CD1c-positive myeloid dendritic cell (primary cell): ENCODE results near the gene IFNGR2.
"Not testable (repeated sequence)": the region's sequence is repeated elsewhere in the genome, so short reads cannot be mapped to it uniquely, and the experiment has no call there.

Source experiments
- DNase-seq: peaks from one replicate; pipeline ENCODE4 v3.0.0-alpha.2; 2016; ENCODE audit errors: extremely low spot score

Gene IFNGR2

DNA sequence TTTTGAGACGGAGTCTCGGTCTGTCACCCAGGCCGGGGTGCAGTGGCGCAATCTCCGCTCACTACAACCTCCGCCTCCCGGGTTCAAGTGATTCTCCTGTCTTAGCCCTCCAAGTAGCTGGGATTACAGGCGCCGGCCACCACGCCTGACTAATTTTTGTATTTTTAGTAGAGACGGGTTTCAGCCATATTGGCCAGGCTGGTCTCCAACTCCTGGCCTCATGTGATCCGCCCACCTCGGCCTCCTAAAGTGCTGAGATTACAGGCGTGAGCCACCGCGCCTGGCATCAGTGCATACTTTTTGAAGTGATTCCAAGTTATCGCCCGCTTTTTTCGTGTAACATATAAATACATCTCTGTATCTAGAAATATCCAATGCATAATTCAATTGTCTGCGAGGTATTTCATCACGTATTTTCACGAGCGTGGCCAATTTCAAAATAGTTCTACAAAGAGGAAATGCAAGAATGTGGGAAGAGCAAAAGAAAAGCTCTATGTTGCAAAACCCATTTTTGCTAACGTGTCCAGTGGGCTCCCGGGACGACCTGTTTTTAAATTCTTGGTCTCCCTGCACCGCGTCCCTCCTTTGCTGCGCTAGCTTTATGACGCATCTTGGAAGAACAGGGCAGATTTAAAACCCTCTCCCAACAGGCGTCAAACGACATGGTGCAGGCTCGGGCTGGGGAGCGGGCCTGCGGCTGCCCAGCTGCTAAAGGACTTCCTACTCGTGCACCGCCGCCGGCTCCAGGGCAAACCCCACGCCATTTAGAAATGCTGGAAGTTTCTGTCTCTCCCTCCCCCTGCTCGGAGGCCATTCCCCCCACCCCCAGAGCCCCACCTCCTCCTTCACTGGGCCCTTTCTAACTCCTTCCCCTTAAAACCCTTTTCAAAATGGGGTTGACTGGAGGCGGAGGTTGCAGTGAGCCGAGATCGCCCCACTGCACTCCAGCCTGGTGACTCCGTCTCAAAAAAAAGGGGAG is 923 bp upstream of the IFNGR2 start:
- DNase-seq = peak; percentile 95

GRCh38 chr21:33403786-33404585 is 773 bp downstream of the IFNGR2 start:
- DNase-seq = peak; percentile 54

GRCh38 chr21:33406493-33406892 is 3.3 kb downstream of the IFNGR2 start:
- DNase-seq = no peak

GRCh38 chr21:33411949-33412430 is 8.8 kb downstream of the IFNGR2 start:
- no peak for DNase-seq

DNA sequence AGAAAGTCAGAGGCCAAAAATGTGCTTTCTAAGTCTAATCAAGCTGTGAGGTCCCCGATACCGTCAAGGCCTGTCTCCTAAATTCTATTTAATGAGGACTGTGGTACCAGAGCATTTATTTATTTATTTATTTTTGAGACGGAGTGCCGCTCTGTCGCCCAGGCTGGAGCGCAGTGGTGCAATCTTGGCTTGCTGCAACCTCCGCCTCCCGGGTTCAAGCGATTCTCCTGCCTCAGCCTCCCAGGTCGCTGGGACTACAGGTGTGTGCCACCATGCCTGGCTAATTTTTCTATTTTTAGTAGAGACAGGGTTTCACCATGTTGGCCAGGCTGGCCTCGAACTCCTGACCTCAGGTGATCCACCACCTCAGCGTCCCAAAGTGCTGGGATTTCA is 9.2 kb downstream of the IFNGR2 start:
- not testable (repeated sequence) for DNase-seq

DNA sequence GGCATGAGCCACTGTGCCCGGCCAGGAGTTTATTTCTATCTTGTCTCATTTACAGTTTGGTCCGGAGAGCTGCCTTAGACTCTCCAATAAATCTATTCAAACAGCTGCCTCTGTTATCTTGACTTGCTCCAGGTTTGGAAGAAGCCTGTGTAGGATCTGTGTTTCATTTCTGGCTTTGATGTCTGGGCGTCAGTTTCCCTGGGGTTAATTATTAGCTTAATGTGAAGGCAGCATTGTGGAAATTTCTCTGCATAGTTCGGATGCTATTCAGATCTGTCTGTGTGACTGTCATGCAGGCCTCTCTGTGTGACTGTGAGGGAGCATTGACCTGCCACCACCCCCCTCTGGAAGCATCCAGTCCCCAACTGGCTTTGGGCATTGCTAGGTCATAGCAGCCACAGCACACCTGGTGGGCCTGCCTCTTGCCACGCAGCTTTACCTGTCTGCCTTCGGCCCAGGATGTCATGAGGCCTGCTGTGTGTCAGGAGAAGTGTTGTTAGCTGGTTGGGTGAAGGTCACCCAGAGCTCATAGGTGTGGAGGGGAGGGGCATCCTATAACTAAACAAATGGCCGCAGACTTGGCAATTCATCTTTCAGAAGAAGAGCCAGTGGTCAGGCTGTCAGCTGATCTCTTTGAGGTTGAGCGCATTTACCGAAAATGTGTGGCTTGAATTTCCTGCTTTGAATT is 9.8 kb downstream of the IFNGR2 start:
- no peak for DNase-seq

- no peak for DNase-seq
Observed at GRCh38 chr21:33414068-33414467, 10.9 kb downstream of the IFNGR2 start.

- no peak for DNase-seq
Observed at GRCh38 chr21:33414926-33415325, 11.7 kb downstream of the IFNGR2 start.

DNA sequence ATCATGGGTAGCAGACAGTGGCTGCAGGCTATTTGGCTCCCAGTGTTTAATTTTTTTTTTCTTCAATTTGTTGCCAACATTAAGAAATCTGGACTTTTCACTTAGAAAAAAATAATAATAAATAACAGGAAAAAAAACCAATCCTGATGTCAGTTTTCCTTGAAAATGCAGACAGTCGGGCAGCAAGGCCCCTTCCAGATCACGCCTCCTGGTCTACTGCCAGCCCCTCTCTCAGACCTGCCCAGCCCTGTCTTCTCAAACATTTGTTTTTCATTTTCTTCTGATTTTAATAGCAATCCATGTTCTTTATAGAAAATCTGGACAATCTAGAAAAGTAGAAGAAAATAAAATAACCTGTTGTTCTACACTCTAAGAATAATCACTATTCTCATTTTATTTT is 15.5 kb downstream of the IFNGR2 start:
- no peak for DNase-seq

- no peak for DNase-seq
Observed at GRCh38 chr21:33419538-33420123, 16.4 kb downstream of the IFNGR2 start.

DNA sequence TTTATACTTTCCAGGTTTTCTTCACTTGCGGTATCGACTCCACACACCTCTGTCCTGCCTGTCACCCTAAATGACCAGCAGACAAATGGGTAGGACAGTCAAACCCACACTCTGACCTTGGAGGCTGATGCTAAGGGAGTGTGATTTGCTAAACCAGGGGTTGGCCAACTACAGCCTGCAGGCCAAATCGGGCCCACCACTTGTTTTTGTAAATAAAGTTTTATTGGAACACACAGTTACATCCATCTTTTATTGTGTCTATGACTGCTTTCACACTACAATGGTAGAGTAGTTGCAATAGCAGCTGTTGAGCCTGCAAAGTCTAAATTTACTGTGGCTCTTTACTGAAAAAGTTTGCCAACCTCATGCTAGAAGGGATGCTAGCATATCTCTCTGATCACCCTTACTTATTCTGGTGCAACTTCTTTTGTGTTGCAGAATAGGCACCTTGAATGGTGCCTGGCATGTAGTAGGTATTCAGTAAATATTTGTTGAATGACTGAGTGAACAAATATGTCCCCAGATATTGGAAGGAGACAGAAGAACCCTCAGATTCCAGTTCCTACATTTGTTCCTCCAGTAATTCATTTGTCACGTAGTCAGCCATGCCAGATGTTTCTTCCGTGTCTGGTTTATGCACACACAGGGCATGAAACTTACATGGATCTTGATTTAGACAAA is 18.6 kb downstream of the IFNGR2 start:
- DNase-seq = no peak

- no peak for DNase-seq
Observed at GRCh38 chr21:33424214-33424613, 21.0 kb downstream of the IFNGR2 start.

DNA sequence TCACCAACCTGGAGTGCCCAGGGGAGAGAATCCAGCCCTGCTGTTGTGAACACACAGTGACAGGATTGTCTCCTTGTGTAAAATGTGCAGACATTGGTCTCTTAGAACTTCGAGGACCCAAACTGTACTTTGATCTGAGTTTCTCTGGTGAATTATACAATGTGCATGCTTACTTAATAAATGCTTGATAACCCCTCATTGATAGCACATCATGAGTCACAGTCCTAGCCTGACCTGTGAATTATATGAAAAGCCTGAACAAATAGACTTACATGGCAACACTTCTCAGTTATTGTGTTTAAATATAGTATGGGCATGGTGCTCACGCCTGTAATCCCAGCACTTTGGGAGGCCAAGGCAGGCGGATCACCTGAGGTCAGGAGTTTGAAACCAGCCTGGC is 22.6 kb downstream of the IFNGR2 start:
- DNase-seq = no peak

- DNase-seq = no peak
Observed at GRCh38 chr21:33427051-33427450, 23.8 kb downstream of the IFNGR2 start.

GRCh38 chr21:33428669-33429068 is 25.5 kb downstream of the IFNGR2 start:
- DNase-seq = no peak

DNA sequence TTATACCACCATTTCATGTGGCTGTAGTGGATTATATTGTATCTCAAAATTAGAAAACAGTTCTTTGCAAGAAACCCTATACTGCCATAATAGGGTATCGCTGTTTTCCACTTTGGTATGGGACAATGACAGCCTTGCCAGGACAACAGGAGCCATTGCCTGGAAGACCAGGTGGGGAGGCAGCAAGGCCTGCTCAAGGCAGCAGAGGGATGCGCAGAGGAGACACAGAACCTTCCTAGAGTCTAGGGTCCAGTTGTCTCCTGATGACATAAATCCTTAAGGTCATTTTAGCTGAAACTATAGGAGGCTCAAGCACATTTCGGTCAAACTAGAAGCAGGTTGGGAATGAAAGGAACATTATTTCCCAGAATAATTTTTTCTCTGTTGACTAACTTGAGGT is 27.6 kb downstream of the IFNGR2 start:
- DNase-seq = no peak

DNA sequence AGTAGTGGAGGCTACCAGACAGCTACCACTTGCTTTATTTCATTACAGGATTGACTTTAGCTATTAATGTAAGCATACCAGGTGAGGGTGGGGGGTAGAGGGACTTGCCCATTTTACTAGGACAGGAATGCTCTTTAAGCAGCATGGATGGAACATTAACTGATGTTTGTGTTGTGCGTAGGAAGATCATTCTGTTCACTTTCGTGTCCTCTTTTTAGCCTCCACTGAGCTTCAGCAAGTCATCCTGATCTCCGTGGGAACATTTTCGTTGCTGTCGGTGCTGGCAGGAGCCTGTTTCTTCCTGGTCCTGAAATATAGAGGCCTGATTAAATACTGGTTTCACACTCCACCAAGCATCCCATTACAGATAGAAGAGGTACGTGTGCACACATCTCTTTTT is 29.3 kb downstream of the IFNGR2 start:
- peak; percentile 73 for DNase-seq

DNA sequence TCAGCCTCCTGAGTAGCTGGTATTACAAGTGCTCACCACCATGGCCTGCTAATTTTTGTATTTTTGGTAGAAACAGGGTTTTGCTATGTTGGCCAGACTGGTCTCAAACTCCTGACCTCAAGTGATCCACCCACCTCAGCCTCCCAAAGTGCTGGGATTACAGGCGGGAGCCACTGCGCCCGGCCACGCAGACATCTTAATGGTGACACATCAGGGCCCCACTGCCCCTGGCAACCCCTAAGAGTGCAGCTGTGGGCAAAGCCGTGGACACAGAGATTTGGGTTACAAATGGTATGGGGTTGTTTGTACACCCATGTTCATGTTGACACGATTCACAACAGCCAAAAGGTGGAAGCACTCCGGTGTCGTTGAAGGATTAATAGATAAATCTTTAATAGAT is 29.8 kb downstream of the IFNGR2 start:
- DNase-seq = no peak

DNA sequence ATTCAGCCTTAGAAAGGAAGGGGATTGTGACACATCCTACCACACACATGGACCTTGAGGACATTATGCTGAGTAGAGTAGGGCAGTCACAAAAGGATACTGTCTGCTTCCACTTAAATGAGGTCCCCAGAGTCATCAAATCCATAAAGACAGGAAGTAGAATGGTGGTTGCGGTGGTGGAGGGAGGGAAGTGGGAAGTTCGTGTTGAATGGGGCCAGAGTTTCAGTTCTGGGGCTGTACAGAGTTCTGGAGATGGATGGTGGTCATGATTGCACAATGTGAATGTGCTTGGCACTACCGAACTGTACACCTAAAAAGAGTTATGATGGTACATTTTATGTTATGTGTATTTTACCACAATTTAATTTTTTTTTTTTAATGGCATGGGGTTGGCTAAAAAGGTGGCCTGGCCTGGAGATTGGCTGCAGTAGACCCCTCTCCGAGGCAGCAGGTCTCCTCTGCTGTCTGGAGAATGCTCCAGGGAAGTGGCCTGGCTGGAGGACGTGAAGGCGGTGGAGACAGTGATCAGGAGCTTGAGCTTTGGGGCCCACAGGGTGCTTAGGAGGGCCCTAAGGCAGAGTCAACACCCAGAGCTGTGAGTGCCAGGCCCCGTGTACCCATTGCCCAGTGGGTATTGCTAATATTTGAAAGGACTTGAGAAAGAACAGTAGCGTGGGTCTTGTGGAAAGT is 30.4 kb downstream of the IFNGR2 start:
- DNase-seq = peak; percentile 90

GRCh38 chr21:33434770-33435360 is 31.7 kb downstream of the IFNGR2 start:
- peak; percentile 94 for DNase-seq
